Measurements from ENCODE around the gene SFXN5.

- TF ChIP-seq CTCF (IDR thresholded peaks at IDR 0.05) (no peak), POLR2A (IDR thresholded peaks at IDR 0.05) (no peak)
Measured at GRCh38 chr2:72974436-72974754, 97.1 kb downstream of the SFXN5 start.

Measured in Peyer's patch (tissue), 4 donors.